ENCODE results near the gene PLET1. TPM values are rescaled to one million over a fixed set of nuclear protein-coding genes. Genes with fewer than 3 reads are reported as not detected.

The PLET1 gene
- total and polyA plus RNA-seq, 9 of the 15 experiments (the other 6 are each of a cell fraction or from before 2014, with no cell fraction given), result not detected

DNA sequence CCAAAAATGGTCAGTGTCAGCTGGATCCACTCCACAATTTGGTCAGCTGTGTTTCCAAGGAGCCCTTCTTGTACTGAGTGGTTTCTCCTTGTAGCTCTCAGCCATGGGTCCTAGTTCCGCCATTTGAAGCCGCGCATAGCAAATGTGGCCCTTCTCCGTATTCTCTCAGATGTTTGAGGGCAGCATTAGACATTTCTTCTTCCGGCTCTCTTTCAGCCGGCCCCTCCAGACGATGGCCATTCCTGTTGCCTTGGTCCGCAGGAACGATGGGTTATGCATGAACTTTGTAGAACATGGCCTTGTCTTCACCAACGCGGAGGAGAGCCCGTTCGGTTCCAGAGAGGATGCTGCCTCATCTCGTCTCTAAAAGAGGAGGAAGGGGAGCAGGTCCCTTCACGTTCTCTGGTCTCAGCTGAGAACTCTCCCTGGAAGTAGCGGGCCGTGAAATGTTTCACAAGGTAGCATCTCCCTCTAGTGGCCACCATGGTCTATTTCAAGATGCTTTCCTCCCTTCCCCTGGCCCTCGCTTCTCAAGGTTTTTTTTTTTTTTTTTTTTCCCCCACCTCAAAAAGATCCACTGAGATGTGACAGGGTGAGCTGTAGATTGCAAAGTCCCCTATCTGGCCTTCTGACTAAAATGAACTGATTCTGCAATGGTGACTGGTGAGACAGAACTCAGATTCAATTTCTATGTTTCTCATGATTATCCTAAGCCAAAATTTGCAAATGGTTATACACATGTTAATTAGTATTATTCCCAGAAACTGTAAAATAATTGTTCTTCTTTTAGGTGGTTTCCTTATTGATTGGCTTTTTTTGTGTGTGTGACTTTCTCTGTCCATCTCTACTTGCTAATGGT lies 19.8 kb upstream of the PLET1 start:
- no peaks in the 10 kb centered on the region for H3K79me2 ChIP-seq (ENCODE audit: control insufficient read depth, insufficient read depth, low read length)
- H3K4me1 ChIP-seq (replicated peaks in 1 of 2; ENCODE audit: control insufficient read depth in 2 of 2, insufficient read depth in 2 of 2, low read length in 2 of 2), result peaks cover 18 to 19% of the 10 kb centered on the region in 2 experiments
- H3K4me2 ChIP-seq (ENCODE audit: insufficient read depth, low read length), result peak overlapping the region; percentile 84
- H3K9ac ChIP-seq (ENCODE audit: insufficient read depth in 1 of 2, low read depth in 2 of 2, low read length in 2 of 2), result 0 out of 4 replicates have a peak overlapping the region, but pooled peaks of 1 of the 2 experiments have one; percentile 15
- H3K27me3 ChIP-seq (ENCODE audit: control insufficient read depth in 2 of 2, insufficient read depth in 2 of 2, low read length in 2 of 2), result peaks cover 0 to 7% of the 10 kb centered on the region in 2 experiments; a peak in 1 of 5 replicates
- H3K9me3 ChIP-seq (replicated peaks; ENCODE audit: control insufficient read depth, insufficient read depth, low read depth, low read length), result no peaks in the 10 kb centered on the region
- H3K36me3 ChIP-seq (ENCODE audit: control insufficient read depth, insufficient read depth, low read length), result no peaks in the 10 kb centered on the region
- FAIRE-seq, result peak; percentile 97
- H3K27ac ChIP-seq (ENCODE audit: extremely low read depth, low read depth, low read length), result no peak overlapping the region
- no TSS peak for BruUV-seq (replicated peaks)
- no peaks in the 10 kb centered on the region for H3K9me1 ChIP-seq (ENCODE audit: control insufficient read depth, insufficient read depth, low read length)
- ATAC-seq, result peak; percentile 94
- ChIA-PET CTCF (ENCODE audit: low intra/inter-chr PET ratio) (interaction anchor here (0.5 to 5.5 kb wide), 20 partner anchors 15 to 715 kb away, joined by 3 to 95 read pairs (median 3); partner anchors contain the start of genes SDHD and TIMM8B), POLR2A (interaction anchor here (0.6 to 0.8 kb wide), 3 partner anchors 69 to 194 kb away, joined by 3 to 4 read pairs (median 3); partner anchors contain the start of genes SDHD and TIMM8B)
- peaks cover 4% of the 10 kb centered on the region for H4K20me1 ChIP-seq (replicated peaks; ENCODE audit: control insufficient read depth, insufficient read depth, low read length)
- peak; percentile 76 to 87 (median 78) for DNase-seq (ENCODE audit: extremely low read depth in 1 of 4, low spot score in 3 of 4)
- peak overlapping the region; percentile 23; the same call in 1 of the 2 replicates for H3K4me3 ChIP-seq
- WGBS (ENCODE audit: insufficient coverage, low coverage, missing lambda C conversion rate), result 7% methylated on average over 16 of the region's 18 CpGs
- intact Hi-C loops (cut with micrococcal nuclease), result loop anchor here (1.0 to 10.0 kb wide), 6 partner anchors 54 to 676 kb away; partner anchors contain the start of genes CFAP68, FDXACB1, PTS and SIK2
- in situ Hi-C loops (cut with MboI), result loop anchor here (5.0 to 10.0 kb wide), 2 partner anchors 58 to 166 kb away; no protein-coding TSS in a partner anchor
- peak overlapping the region; percentile 93 for H2AFZ ChIP-seq (ENCODE audit: low read depth, low read length)
- TF ChIP-seq SMC3 (conservative IDR thresholded peaks at IDR 0.05; ENCODE audit: insufficient read depth, low read depth, low read length), result peak; percentile 80
- TF ChIP-seq, protein P1, sequence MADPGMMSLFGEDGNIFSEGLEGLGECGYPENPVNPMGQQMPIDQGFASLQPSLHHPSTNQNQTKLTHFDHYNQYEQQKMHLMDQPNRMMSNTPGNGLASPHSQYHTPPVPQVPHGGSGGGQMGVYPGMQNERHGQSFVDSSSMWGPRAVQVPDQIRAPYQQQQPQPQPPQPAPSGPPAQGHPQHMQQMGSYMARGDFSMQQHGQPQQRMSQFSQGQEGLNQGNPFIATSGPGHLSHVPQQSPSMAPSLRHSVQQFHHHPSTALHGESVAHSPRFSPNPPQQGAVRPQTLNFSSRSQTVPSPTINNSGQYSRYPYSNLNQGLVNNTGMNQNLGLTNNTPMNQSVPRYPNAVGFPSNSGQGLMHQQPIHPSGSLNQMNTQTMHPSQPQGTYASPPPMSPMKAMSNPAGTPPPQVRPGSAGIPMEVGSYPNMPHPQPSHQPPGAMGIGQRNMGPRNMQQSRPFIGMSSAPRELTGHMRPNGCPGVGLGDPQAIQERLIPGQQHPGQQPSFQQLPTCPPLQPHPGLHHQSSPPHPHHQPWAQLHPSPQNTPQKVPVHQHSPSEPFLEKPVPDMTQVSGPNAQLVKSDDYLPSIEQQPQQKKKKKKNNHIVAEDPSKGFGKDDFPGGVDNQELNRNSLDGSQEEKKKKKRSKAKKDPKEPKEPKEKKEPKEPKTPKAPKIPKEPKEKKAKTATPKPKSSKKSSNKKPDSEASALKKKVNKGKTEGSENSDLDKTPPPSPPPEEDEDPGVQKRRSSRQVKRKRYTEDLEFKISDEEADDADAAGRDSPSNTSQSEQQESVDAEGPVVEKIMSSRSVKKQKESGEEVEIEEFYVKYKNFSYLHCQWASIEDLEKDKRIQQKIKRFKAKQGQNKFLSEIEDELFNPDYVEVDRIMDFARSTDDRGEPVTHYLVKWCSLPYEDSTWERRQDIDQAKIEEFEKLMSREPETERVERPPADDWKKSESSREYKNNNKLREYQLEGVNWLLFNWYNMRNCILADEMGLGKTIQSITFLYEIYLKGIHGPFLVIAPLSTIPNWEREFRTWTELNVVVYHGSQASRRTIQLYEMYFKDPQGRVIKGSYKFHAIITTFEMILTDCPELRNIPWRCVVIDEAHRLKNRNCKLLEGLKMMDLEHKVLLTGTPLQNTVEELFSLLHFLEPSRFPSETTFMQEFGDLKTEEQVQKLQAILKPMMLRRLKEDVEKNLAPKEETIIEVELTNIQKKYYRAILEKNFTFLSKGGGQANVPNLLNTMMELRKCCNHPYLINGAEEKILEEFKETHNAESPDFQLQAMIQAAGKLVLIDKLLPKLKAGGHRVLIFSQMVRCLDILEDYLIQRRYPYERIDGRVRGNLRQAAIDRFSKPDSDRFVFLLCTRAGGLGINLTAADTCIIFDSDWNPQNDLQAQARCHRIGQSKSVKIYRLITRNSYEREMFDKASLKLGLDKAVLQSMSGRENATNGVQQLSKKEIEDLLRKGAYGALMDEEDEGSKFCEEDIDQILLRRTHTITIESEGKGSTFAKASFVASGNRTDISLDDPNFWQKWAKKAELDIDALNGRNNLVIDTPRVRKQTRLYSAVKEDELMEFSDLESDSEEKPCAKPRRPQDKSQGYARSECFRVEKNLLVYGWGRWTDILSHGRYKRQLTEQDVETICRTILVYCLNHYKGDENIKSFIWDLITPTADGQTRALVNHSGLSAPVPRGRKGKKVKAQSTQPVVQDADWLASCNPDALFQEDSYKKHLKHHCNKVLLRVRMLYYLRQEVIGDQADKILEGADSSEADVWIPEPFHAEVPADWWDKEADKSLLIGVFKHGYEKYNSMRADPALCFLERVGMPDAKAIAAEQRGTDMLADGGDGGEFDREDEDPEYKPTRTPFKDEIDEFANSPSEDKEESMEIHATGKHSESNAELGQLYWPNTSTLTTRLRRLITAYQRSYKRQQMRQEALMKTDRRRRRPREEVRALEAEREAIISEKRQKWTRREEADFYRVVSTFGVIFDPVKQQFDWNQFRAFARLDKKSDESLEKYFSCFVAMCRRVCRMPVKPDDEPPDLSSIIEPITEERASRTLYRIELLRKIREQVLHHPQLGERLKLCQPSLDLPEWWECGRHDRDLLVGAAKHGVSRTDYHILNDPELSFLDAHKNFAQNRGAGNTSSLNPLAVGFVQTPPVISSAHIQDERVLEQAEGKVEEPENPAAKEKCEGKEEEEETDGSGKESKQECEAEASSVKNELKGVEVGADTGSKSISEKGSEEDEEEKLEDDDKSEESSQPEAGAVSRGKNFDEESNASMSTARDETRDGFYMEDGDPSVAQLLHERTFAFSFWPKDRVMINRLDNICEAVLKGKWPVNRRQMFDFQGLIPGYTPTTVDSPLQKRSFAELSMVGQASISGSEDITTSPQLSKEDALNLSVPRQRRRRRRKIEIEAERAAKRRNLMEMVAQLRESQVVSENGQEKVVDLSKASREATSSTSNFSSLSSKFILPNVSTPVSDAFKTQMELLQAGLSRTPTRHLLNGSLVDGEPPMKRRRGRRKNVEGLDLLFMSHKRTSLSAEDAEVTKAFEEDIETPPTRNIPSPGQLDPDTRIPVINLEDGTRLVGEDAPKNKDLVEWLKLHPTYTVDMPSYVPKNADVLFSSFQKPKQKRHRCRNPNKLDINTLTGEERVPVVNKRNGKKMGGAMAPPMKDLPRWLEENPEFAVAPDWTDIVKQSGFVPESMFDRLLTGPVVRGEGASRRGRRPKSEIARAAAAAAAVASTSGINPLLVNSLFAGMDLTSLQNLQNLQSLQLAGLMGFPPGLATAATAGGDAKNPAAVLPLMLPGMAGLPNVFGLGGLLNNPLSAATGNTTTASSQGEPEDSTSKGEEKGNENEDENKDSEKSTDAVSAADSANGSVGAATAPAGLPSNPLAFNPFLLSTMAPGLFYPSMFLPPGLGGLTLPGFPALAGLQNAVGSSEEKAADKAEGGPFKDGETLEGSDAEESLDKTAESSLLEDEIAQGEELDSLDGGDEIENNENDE (IDR thresholded peaks at IDR 0.05; ENCODE audit: low read depth, low read length), result no peak
- 0 out of 2 replicates have a peak, but pooled peaks have one; percentile 11 for TF ChIP-seq ARID2 (IDR thresholded peaks at IDR 0.05)
- peak; percentile 65; the same call in 1 of the 2 replicates for TF ChIP-seq STAG1 (CRISPR knock-in tag; IDR thresholded peaks at IDR 0.05; ENCODE audit: borderline replicate concordance)
- peak in 1 of 2 experiments; percentile 41; a peak in 1 of 4 replicates for TF ChIP-seq MAZ (CRISPR knock-in tag; conservative IDR thresholded peaks at IDR 0.05 in 1 of 2, IDR thresholded peaks at IDR 0.05 in 1 of 2)
- TF ChIP-seq, protein P2, sequence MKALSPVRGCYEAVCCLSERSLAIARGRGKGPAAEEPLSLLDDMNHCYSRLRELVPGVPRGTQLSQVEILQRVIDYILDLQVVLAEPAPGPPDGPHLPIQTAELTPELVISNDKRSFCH (CRISPR knock-in tag; IDR thresholded peaks at IDR 0.05), result no peak
- TF ChIP-seq, protein P2 (tag; IDR thresholded peaks at IDR 0.05), result no peak
